Body of pancreas (tissue), 4 donors: ENCODE results near the gene GNAO1.

Experiments used
- CTCF ChIP-seq, 7 experiments: fragments of 450-650 bp in 4 of 7; fragments of 200-600 bp in 3 of 7; sonication (generic) in 3 of 7; IDR thresholded peaks; one replicate each; pipeline ENCODE4 v1.5.1; 2016 to 2019; ENCODE audit warnings: antibody characterized with exemption in 7 of 7
- POLR2A ChIP-seq, 3 donors: fragments of 450-650 bp; IDR thresholded peaks; one replicate each; pipeline ENCODE4 v1.6.1; 2016; ENCODE audit warnings: antibody characterized with exemption in 3 of 3, mild to moderate bottlenecking in 2 of 3

DNA sequence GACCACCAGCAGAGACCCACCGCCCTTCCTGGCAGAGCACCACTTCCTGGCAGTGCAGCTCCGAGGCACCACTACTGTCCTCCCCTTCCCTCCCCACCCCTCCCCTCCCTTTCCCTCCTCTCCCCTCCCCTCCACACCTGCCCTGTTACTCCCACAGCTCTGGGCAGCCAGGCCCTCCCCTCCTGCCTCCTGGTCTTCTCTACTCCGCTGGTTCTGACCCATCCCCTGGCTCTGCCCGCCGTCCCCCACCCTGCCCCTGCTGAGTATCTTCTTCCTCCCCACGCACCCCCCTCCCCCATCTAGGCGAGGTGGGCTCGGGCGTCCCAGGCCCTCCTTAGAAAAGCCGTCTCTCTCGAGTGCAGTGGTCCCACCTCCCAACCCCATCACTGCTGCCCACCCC is 156.4 kb downstream of the GNAO1 start:
- no peak for TF ChIP-seq CTCF (IDR thresholded peaks at IDR 0.05)
- TF ChIP-seq POLR2A (IDR thresholded peaks at IDR 0.05): no peak
